ENCODE data around the gene SYNGR1. TPM values are rescaled to one million over a fixed set of nuclear protein-coding genes. Genes with fewer than 3 reads are reported as not detected.
"Not testable (repeated sequence)": the region's sequence is repeated elsewhere in the genome, so short reads cannot be mapped to it uniquely, and the experiment has no call there.

SYNGR1 gene
- total RNA-seq, 1 donor from 2014 or later, result not detected

DNA sequence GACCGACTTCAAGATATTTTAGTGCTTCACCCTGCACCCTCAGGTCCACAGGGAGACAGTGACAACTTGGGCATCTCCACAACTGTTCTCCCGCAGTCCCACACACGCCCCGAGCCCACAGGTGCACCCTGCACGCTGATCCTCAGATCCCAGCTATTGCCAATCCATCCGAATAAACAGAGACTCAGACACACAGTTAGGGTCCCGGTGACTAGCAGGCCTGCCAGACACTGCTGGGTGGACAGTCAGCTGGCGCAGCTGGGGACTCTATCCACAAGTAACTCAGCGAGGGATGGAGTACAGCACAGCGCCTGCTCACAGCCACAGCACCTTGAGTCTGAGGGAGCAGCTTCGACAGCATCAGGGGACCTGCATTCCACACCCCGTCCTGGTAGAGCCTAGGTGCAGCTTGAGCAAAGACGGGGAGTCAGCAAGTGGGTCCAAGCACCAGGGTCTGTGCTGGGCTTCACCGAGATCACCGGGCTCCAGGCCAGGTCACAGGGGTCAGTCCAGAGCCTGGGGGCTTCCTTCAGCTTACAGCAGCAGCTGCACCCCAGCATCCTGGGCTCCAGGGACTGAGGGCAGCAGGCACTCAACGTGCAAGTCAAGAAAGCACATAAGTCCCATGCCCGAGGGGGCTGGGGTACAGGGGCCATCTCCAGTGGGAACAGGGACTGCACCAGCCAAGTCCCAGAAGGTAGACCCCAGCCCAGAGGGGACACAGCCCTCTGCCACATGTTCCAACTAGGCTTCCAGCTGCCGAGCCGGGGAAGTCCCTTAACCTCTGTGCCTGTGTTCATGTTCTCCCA lies 38.0 kb upstream of the SYNGR1 start:
- Mint-ChIP-seq H3K27me3 (no peaks in the 10 kb centered on the region), H3K9me3 (no peaks in the 10 kb centered on the region)

DNA sequence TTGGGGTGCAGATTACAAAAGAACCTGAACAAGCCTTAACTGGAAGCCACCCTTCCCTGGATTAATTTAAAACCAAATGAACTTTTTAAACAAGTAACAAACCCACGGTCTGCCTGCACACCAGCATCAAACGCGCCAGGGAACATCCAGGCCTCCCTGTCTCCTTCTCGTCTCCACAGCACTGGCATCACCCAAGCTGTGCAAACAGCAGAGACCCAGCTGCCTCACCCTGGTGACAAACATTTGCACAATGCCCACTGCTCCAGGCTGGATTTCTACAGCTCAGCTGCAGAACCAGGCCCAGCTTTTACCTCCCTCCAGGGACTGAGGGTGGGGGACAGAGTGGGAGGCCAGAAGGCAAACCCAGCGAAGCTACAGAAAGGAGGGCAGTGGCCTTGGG lies 37.4 kb upstream of the SYNGR1 start:
- intact Hi-C loops (cut with micrococcal nuclease), result loop anchor here (10.0 kb wide), 1 partner anchor 308 kb away; no protein-coding TSS in a partner anchor
- Mint-ChIP-seq H3K36me3 (ENCODE audit: low read depth) (peaks cover 64% of the 10 kb centered on the region), H3K4me1 (peaks cover 29% of the 10 kb centered on the region), H3K27ac (peak overlapping the region; percentile 32), H3K4me3 (no peak overlapping the region), H3K27me3 (no peaks in the 10 kb centered on the region), H3K9me3 (no peaks in the 10 kb centered on the region)
- DNase-seq, result no peak

More for the DNA sequence above, 38.0 kb upstream of the SYNGR1 start:
- intact Hi-C loops (cut with micrococcal nuclease), result loop anchor here (1.0 to 10.0 kb wide), 2 partner anchors 140 to 307 kb away; no protein-coding TSS in a partner anchor
- Mint-ChIP-seq H3K4me3 (no peak overlapping the region), H3K27ac (no peak overlapping the region), H3K36me3 (ENCODE audit: low read depth) (peaks cover 58% of the 10 kb centered on the region), H3K4me1 (peaks cover 23% of the 10 kb centered on the region)
- no peak for DNase-seq

DNA sequence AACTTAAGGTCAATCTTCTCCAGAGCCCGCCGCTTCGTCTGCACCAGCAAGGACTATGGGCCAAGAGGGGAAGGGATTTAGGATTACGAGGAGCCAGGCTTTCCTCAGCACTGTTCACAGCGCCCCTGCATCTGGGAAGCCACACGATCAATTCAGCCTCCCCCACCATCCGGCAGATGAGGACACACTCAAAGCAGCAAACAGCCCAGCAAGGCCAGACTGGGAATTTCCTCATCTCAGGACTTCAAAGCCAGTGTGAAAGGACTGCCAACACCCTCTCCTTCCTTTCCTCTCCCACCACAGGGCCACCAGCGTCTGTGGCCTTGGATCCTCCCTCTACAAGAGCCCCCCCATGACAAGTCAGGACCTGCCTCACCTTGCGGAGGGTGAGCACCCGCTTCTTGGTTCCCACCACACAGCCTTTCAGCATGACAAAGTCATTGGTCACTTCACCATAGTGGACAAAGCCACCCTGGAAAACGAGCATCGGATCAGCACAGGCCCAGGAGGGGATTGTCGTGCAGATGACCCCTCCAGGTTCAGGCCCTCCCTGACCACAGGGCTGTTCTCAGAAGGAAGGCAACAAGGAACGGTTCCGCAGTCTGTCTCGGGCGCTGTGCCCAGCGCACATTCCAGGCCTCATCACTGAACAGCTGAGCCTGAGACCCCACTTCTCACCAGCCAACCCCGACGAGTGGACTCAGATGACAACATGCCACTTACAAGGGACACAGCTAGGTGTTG lies 36.4 kb upstream of the SYNGR1 start:
- H3K27ac Mint-ChIP-seq, result peak overlapping the region; percentile 60
- peaks cover 39% of the 10 kb centered on the region for H3K4me1 Mint-ChIP-seq
- H3K27me3 Mint-ChIP-seq, result no peaks in the 10 kb centered on the region
- peaks cover 74% of the 10 kb centered on the region for H3K36me3 Mint-ChIP-seq (ENCODE audit: low read depth)
- no peak overlapping the region for H3K4me3 Mint-ChIP-seq
- no peaks in the 10 kb centered on the region for H3K9me3 Mint-ChIP-seq
- no peak for DNase-seq
- intact Hi-C loops (cut with micrococcal nuclease), result loop anchor here (10.0 kb wide), 1 partner anchor 309 kb away; no protein-coding TSS in a partner anchor

DNA sequence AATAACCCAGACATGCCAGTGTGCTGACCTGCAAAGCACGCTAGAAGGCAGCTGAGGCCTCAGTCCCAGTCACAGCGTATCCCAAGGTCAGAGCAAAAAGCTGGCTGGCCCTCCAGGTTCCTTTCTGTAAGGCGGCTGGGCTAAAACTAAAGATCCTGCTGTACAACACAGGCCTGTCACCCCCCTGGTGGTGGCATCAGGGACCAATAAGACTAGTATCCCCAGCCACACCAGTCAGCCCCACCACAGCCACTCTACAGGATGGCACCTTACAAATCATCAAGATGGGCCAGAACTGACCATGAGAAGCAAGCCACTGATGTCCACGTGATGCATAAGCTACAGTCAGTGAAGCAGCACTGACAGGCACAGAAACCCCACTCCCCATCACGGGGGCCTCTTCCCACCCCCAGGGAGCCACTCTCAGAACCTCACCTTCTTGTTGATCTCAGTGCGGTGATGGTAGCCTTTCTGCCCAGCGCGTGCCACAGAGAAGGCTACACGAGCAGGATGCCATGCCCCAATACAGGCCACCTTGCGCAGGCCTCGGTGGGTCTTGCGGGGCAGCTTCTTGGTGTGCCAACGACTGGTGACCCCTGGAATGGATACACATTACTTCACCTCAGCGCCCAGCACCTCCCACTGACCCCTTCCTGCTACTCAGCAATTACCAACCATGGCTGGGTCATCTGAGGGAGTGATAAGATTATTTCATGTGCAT lies 35.4 kb upstream of the SYNGR1 start:
- no peaks in the 10 kb centered on the region for H3K27me3 Mint-ChIP-seq
- no peaks in the 10 kb centered on the region for H3K9me3 Mint-ChIP-seq
- intact Hi-C loops (cut with micrococcal nuclease), result loop anchor here (10.0 kb wide), 1 partner anchor 310 kb away; no protein-coding TSS in a partner anchor
- H3K36me3 Mint-ChIP-seq (ENCODE audit: low read depth), result peaks cover 84% of the 10 kb centered on the region
- no peak for DNase-seq
- peaks cover 35% of the 10 kb centered on the region for H3K4me1 Mint-ChIP-seq
- H3K4me3 Mint-ChIP-seq, result peak overlapping the region; percentile 94
- peak overlapping the region; percentile 8 for H3K27ac Mint-ChIP-seq

DNA sequence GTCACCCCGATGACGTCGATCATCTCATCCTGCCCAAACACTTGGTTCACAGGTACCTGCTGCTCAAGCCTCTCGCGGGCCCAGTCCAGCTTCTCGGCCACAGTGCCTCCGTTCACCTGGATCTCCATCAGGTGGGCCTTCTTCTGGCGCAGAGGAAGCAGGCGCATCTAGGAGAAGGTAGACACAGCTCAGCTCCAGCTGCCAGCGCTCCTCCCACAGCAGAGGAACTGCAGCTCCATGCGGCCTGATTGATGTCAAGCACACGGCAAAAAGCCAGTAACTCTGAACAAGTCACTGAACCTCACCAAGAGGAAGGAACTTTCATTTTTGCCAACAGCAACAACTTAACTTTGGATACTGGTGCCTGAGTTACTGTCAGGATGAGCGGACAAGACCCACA lies 34.4 kb upstream of the SYNGR1 start:
- Mint-ChIP-seq H3K9me3 (no peaks in the 10 kb centered on the region), H3K4me1 (peaks cover 36% of the 10 kb centered on the region), H3K4me3 (peak overlapping the region; percentile 94), H3K27ac (peak overlapping the region; percentile 53), H3K36me3 (ENCODE audit: low read depth) (peaks cover 87% of the 10 kb centered on the region), H3K27me3 (no peaks in the 10 kb centered on the region)
- no peak for DNase-seq
- intact Hi-C loops (cut with micrococcal nuclease), result loop anchor here (5.0 to 10.0 kb wide), 3 partner anchors 78 to 311 kb away; partner anchors contain the start of gene MIEF1

DNA sequence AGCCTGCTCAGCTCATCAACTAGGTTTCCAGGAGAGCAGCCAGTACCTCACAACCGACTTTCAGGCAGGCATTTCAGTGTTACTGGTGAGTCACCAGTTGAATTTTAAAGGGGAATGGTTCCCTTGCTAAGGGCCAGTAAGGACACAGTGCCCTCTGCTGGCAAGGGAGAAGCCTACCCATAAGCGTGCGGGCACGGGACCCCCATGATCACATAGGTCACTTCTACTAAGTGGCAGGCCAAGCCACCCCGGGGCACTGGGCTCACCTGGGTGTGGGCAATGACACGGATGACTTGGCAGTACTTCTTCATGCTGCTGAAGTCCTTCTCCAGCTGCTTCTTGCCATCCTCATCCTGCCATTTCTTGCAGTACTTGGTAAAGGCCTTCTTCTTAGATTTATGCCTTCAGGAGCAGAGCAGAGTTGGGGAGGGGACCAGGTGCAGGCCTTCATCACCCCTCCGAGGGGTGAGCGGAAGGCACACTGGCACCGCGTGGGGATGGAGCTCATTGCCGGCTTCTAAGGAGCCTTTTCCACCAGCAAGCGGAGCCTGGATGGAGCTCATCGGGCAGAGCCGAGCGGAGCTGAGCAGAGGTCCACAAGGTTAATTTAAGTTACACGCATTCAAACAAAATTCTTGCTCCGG lies 33.2 kb upstream of the SYNGR1 start:
- Mint-ChIP-seq H3K4me1 (peaks cover 37% of the 10 kb centered on the region), H3K27me3 (no peaks in the 10 kb centered on the region), H3K4me3 (peak overlapping the region; percentile 94), H3K27ac (peak overlapping the region; percentile 78), H3K36me3 (ENCODE audit: low read depth) (peaks cover 78% of the 10 kb centered on the region), H3K9me3 (no peaks in the 10 kb centered on the region)
- DNase-seq, result peak; percentile 92
- intact Hi-C loops (cut with micrococcal nuclease), result loop anchor here (5.0 to 10.0 kb wide), 3 partner anchors 79 to 312 kb away; partner anchors contain the start of gene MIEF1

DNA sequence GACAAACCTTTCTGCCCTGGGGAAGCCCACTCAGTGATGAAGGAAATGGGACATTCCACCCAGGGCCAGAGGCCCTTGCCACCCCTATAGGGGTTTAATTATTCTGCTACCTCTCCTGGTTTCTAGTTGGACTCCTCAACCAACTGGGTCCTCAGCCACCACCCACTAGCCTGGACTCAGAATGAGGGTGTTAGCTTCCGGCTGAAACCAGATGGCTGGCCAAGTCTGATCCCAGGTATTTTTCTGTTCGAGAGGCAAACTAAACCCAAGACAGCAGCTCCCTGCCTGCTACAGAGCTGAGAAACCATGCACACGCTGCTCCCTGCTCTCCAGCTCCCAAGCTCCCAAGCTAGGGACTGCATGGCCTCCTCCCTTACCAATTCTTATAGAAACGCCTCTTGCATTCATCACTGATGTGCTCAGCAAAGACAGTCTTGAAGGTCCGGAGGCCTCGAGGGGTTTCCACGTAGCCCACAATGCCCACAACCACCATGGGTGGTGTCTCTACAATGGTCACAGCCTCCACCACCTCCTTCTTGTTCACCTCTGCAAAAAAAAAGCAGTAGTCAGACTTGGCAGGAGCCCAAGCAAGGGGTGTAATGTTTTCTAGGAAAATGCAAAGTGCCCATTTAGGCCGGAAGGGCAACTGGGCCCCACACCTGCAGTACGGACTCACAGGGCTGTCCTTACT lies 32.6 kb upstream of the SYNGR1 start:
- Mint-ChIP-seq H3K9me3 (no peaks in the 10 kb centered on the region), H3K27ac (peak overlapping the region; percentile 78), H3K4me3 (peak overlapping the region; percentile 94), H3K27me3 (no peaks in the 10 kb centered on the region), H3K36me3 (ENCODE audit: low read depth) (peaks cover 74% of the 10 kb centered on the region), H3K4me1 (peaks cover 37% of the 10 kb centered on the region)
- DNase-seq, result peak; percentile 72
- intact Hi-C loops (cut with micrococcal nuclease), result loop anchor here (5.0 to 10.0 kb wide), 3 partner anchors 80 to 312 kb away; partner anchors contain the start of gene MIEF1

DNA sequence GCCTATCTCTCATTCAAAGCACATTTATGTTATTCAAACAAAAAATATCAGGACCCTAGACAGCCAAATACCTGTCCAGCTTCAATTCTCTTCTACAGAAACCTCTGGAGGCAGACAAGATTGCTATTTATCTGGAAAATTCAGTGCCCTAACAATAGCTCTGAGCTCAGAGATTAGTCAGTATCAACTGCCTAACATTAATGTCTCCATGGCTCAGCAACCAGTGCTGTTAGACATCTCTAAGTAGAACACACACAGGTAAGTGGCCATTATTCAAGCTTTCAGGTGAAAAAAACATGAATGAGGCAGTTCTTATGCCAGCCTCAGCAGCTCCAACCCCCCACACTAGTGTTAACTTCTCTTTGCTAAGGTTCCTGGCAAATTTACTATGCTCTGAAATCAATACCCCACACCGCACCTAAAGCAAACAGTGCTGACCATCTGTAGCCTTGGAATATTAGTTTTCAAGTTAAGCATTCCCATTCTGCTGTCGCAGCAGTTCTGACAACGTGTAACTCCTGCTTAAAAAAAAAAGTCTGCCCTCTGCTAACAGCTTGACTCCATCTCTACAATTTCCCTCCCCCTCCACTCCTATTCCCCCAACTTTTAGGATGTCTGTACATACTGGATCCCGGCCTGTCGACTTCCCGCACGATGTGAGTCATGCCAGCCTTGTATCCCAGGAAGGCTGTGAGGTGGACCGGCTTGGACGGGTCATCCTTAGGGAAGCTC lies 31.9 kb upstream of the SYNGR1 start:
- Mint-ChIP-seq H3K4me3 (peak overlapping the region; percentile 94), H3K9me3 (no peaks in the 10 kb centered on the region), H3K36me3 (ENCODE audit: low read depth) (peaks cover 67% of the 10 kb centered on the region), H3K27me3 (no peaks in the 10 kb centered on the region), H3K4me1 (peaks cover 37% of the 10 kb centered on the region), H3K27ac (peak overlapping the region; percentile 99)
- DNase-seq, result no peak
- intact Hi-C loops (cut with micrococcal nuclease), result loop anchor here (5.0 to 10.0 kb wide), 3 partner anchors 81 to 313 kb away; partner anchors contain the start of gene MIEF1

DNA sequence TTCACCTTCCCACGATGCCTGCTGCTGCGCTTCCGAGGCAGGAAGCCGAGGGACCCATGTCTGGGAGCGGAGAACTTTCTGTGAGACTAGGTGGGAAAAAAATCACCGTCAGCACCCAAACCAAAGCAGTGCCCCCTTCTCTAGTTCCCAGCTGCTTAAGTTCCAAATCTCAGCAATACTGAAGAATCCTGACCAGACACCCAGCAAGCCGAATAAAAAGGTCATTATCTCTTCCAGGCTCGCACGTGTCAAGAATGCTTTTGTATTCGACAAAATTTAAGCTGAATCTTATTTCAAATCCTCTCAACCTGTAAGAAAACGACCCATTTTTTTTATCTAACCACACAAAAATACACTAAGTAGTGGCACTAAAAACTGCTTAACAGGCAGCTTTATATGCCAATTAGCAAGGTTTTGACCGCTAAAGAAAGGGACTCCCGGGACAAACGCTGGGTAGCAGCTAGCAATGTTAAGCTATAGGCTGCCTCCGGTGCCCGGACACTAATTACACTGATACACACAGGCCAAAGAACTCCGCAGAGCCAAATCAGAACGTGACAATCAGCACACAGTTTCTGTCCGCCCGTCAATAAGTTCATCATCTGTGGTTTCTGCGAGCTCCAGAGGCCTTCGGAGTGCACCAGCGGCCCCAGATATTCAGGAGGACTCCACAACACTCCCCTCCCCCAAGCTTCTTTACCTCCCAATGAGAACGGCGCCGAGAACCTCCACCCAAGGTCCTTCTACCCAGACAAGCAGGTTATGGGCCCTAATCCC lies 31.1 kb upstream of the SYNGR1 start:
- no peak for DNase-seq
- Mint-ChIP-seq H3K4me1 (peaks cover 37% of the 10 kb centered on the region), H3K4me3 (peak overlapping the region; percentile 94), H3K36me3 (ENCODE audit: low read depth) (peaks cover 59% of the 10 kb centered on the region), H3K27me3 (no peaks in the 10 kb centered on the region), H3K27ac (peak overlapping the region; percentile 99), H3K9me3 (no peaks in the 10 kb centered on the region)
- intact Hi-C loops (cut with micrococcal nuclease), result loop anchor here (1.0 to 10.0 kb wide), 6 partner anchors 81 to 446 kb away; partner anchors contain the start of genes ATF4, CBX6, CBX7 and MIEF1

DNA sequence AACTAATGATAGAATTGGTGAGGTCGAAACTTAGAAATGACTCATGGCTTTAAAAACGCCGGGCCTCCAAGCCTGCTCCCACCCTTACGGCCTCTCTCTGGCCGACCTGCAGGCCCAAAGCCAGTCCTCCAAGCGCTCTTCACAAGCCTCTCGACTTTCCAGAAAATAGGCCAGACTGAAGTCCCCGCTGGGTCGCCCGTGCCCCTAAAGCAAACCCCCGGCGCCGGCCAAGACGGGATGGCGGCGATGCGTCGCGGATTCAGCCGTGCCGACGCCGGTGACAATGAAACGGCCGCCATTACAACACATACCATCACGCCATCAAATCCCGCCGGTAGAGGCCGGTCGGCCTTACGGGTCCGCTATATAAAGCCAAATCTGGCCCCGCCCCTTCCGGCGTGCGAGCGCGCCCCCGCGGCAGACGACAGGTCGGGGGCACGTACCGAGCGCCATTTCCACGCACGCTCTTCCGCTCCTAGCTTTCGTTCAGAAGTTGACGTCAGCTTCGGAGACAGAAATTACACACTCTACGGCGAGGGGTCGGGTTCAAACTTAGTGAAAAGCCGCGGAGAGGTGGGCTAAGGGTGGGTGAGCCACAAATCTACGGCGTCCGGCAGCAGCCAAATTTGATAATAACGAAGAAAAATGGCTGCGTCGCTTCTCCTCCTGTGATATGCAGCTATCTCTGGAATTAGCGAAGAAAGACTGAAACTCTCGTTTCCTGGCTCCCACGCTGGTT lies 30.3 kb upstream of the SYNGR1 start, which contains the start of gene RPL3:
TSS of gene RPL3 (minus strand) at position 340 of the 739 bp plus-strand sequence. CDS start at position 314, 26 bp downstream.
- H3K27me3 Mint-ChIP-seq, result no peaks in the 10 kb centered on the region
- peak; percentile 99 for DNase-seq
- H3K4me1 Mint-ChIP-seq, result peaks cover 37% of the 10 kb centered on the region
- H3K27ac Mint-ChIP-seq, result peak within 1 kb of the TSS; percentile 99
- H3K36me3 Mint-ChIP-seq (ENCODE audit: low read depth), result peaks cover 51% of the 10 kb centered on the region
- intact Hi-C loops (cut with micrococcal nuclease), result loop anchor here (1.0 to 10.0 kb wide), 6 partner anchors 82 to 447 kb away; partner anchors contain the start of genes ATF4, CBX6, CBX7 and MIEF1
- H3K4me3 Mint-ChIP-seq, result peak within 1 kb of the TSS; percentile 94
- no peaks in the 10 kb centered on the region for H3K9me3 Mint-ChIP-seq

DNA sequence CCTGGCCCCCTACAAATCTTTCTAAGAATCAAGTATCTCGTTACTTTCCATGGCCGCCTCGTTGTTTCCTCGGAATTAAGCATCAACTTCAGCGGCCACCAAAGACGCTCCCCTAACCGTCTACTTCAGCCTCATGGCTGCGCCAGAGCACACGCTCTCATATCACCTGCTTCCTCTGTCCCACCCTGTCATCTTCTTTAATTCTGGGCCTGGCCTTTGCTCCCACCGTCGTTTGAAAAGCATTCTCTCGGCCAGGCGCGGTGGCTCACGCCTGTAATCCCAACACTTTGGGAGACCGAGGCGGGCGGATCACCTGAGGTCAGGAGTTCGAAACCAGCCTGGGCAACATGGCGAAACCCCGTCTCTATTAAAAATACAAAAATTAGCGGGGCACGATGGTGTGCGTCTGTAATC lies 29.2 kb upstream of the SYNGR1 start:
- H3K9me3 Mint-ChIP-seq; DNase-seq; intact Hi-C loops (cut with micrococcal nuclease); H3K27me3 Mint-ChIP-seq: not testable (repeated sequence)
- Mint-ChIP-seq H3K4me1 (peaks cover 29% of the 10 kb centered on the region), H3K4me3 (peak overlapping the region; percentile 94), H3K36me3 (ENCODE audit: low read depth) (peaks cover 40% of the 10 kb centered on the region), H3K27ac (peak overlapping the region; percentile 78)
